AG04449 (cell line): ENCODE data around the gene NTM.

Source experiments
- CTCF ChIA-PET: fragments of 350-600 bp; formaldehyde crosslinking; extraction: SDS; loops from one replicate; lab custom pipeline; 2021; ENCODE audit warnings: antibody characterized with exemption; lab: Yijun Ruan, JAX
- POLR2A ChIA-PET: fragments of 400-600, 350-600 bp; formaldehyde crosslinking; extraction: SDS; loops from one replicate; lab custom pipeline; 2020; ENCODE audit warnings: antibody characterized with exemption, inconsistent platforms; lab: Yijun Ruan, JAX
- DNase-seq: peaks from one replicate; pipeline ENCODE4 v3.0.0-alpha.2; 2010; ENCODE audit warnings: low read depth, low spot score
- H3K4me3 ChIP-seq: 2 replicates; pipeline ENCODE4 v1.5.1; 2011; ENCODE audit warnings: low read depth, mild to moderate bottlenecking, control low read depth, low read length
- CTCF ChIP-seq: IDR thresholded peaks from one replicate; pipeline ENCODE4 v1.5.1; 2011; ENCODE audit warnings: mild to moderate bottlenecking, moderate library complexity, low read length, control low read depth, inconsistent platforms; ENCODE audit not compliant: insufficient read depth; ENCODE audit errors: missing control alignments

Gene NTM

DNA sequence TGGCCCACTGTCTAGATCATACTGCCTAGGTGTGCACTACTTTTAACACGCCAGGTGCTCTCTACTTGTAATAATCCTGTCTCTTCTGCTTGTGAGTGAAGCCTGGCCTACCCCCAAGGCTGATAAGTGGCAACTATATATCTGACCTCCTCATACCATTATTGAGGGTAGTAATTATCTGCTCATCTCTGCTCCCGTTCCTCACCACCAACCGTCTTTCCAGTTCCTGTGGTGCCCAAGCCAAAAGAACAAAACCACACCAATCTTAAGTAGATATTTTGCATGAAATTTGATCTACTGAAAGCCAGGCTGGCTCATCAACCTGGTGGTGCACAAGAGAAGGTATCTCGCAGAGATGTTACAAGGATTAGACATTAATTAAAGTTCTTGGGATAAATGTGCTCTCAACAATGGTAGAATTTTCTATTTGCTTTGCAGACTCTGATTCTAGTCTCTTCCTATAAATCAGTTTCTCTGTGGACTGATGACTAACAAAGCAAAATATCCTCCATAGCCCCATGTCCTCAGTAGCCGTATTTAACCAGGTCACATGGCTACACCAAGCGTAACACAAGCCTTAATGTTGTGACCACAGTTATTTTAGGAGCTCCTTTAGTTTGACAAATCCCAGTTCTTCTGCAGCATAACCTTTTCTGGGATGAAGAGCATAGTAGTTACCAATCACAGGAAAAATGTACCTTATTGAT is 267.2 kb downstream of the NTM start:
- POLR2A ChIA-PET: interaction anchor here (0.9 kb wide), 1 partner anchor 58 kb away, joined by 3 read pairs; no protein-coding TSS in a partner anchor
- no peak for TF ChIP-seq CTCF
- DNase-seq: peak; percentile 19
- H3K4me3 ChIP-seq: no peak overlapping the region
- CTCF ChIA-PET: interaction anchor here (0.9 to 1.4 kb wide), 4 partner anchors 16 to 58 kb away, joined by 3 to 7 read pairs (median 3); no protein-coding TSS in a partner anchor

DNA sequence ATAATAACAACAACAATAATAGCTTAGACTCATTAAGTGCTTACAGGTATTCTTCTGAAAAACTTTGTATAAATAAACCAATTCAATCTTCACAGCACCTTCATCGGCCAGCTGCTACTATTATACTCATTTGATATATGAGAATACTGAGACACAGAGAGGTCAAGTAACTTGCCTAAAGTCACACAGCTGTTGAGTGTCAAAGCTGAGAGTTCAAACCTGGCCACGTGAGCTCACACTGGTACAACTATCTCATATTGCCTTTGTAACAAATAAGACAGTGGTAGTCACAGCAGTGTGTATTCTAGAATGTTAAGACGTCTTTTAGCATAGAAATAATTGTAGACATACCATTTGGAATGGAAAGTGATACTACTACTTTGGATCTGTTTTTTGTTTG is 268.5 kb downstream of the NTM start:
- ChIA-PET POLR2A (no interaction called here), CTCF (interaction anchor here (1.1 to 1.5 kb wide), 2 partner anchors 15 to 35 kb away, joined by 3 read pairs; no protein-coding TSS in a partner anchor)
- DNase-seq: no peak
- no peak overlapping the region for H3K4me3 ChIP-seq
- no peak for TF ChIP-seq CTCF

DNA sequence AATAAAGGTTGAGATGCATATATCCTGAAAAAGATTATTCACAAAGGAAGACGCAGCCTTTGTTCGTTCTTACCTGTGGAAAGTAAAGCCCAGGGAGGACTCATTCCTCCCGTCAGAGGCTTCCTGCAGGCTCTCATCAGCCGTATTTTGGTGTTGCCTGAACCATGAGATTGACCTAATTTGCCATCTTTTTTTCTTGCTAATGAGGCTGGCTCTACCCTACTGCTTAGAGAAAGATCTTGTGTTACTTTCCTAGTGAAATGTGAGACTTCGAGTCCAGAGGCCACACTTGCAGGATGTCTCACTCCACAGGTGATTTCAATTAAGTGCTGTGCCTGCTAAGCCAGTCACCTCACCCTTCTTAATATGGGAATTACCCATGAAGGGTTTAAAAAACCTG is 269.9 kb downstream of the NTM start:
- H3K4me3 ChIP-seq: no peak overlapping the region
- TF ChIP-seq CTCF: no peak
- POLR2A ChIA-PET: no interaction called here
- CTCF ChIA-PET: interaction anchor here (1.5 kb wide), 1 partner anchor 34 kb away, joined by 3 read pairs; no protein-coding TSS in a partner anchor
- no peak for DNase-seq

DNA sequence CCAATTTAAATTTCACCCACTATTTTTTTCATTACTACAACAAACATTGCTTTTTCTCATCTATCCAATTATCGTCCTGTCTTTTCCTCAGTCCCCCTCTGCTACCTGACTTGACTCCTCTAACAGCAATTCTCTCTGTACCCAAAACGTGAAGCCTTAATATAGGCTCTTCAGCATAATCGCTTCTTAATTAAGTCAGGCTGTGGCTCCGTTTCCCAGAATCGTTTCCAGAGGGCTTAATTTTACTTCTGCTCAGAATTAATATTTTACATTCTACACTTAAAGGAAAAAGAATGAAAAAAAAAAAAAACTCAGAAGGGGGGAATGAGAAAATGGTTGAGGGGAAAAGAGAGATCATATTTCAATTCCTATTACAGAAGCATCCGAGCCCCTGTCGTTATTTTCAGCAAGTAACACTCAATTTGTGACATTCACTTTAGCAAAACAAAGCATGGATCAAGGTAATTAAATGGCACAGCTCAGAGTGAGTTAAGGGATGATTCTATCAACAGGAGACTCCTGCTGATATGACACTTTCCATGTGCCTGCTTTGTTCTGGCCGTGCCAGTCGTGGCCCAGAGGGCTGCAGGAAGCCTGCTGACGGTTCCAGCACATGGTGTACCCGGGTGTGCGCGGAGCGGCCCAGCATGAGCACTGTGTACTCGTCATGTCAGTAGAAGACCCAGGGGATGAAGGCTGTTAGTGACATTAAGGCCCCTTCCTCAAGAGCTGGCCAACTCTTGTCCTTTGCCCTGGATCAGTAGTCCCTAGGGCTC is 272.5 kb downstream of the NTM start:
- no peak for DNase-seq
- no peak for TF ChIP-seq CTCF
- H3K4me3 ChIP-seq: no peak overlapping the region
- POLR2A ChIA-PET: no interaction called here
- CTCF ChIA-PET: interaction anchor here (1.4 kb wide), 1 partner anchor 31 kb away, joined by 3 read pairs; no protein-coding TSS in a partner anchor

DNA sequence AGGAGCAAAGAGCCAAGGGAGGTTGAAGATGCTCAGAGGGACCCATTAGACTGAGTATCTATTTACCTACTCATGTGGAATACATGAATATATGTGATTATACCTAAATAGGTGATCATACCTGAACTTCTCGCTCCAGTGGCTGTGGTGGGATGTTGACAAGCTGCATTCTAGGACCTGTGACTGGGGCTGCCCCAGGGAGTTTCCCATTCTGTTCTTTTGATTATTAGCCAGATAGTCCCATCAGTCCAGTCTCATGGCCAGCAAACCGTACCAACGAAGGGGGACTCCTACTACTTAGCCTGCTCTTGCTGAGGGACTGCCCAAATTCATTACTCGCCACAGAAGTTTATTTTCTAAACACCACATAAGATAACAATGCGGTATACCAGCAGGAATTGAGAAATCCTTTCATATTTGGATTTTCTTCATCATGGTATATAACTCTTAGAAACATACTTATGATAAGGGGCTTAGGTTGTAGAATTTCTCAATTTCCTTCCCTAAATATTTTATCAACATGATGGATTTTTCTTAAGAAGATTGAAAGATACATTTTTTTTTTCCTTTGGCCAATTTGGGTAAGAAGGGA is 273.9 kb downstream of the NTM start:
- ChIA-PET CTCF (interaction anchor here (0.6 to 1.4 kb wide), 2 partner anchors 17 to 30 kb away, joined by 3 read pairs; no protein-coding TSS in a partner anchor), POLR2A (no interaction called here)
- no peak for TF ChIP-seq CTCF
- DNase-seq: no peak
- H3K4me3 ChIP-seq: no peak overlapping the region
